PFSK-1 (cell line): ENCODE data around the gene DIRAS1.

Experiments
- FOXP2 ChIP-seq: optimal IDR thresholded peaks from 2 replicates; pipeline ENCODE3; 2011; ENCODE audit warnings: borderline replicate concordance, control low read depth, inconsistent platforms; ENCODE audit not compliant: insufficient read depth; ENCODE audit errors: extremely low read length, extremely low read depth
- POLR2AphosphoS5 ChIP-seq: IDR thresholded peaks from 2 replicates; pipeline ENCODE4 v1.6.1; 2012; ENCODE audit warnings: low read depth, mild to moderate bottlenecking, control low read depth, low read length, moderate library complexity
- REST ChIP-seq, 2 experiments: IDR thresholded peaks; 2 replicates each; pipeline versions ENCODE4 v1.6.1 to v1.8.0; 2011 to 2012; ENCODE audit warnings: low read depth in 2 of 2, low read length in 2 of 2, control low read depth in 1 of 2, inconsistent platforms in 1 of 2, mild to moderate bottlenecking in 1 of 2, moderate library complexity in 1 of 2; ENCODE audit not compliant: insufficient read depth in 1 of 2
- SIN3A ChIP-seq: IDR thresholded peaks from 2 replicates; pipeline ENCODE4 v1.6.1; 2012; ENCODE audit warnings: mild to moderate bottlenecking, low read length, moderate library complexity, borderline replicate concordance; ENCODE audit not compliant: insufficient read depth
- TAF1 ChIP-seq: IDR thresholded peaks from 2 replicates; pipeline ENCODE4 v1.6.1; 2012; ENCODE audit warnings: low read length, control low read depth, borderline replicate concordance; ENCODE audit not compliant: insufficient read depth

DIRAS1 gene

GRCh38 chr19:2766594-2767372 is 45.6 kb upstream of the DIRAS1 start:
- TF ChIP-seq POLR2AphosphoS5 (no peak), REST (IDR thresholded peaks at IDR 0.05; ENCODE audit: insufficient read depth in 1 of 2, low read depth in 2 of 2, low read length in 2 of 2) (no peak), SIN3A (no peak), TAF1 (no peak), FOXP2 (no peak)

DNA sequence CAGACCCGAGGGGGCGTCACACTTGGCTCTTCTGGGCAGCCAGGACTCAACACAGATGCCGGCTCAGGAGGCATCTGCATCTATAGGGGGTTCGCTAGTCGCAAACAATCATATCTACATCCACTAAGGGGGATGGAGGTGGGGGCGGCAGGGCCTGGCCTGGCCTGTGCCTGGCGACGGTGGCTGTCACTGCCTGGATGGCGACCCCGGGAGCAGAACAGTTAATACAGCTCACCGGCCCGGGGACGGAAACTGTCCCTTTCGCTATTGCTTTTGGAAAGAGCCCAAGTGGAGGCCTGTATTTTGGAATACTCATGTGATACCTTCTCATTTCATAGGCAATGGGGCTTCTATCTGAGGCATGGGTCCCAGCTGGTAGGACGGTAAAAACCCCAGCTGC is 44.2 kb upstream of the DIRAS1 start:
- TF ChIP-seq POLR2AphosphoS5: no peak
- TF ChIP-seq TAF1: no peak
- TF ChIP-seq FOXP2: no peak
- TF ChIP-seq SIN3A: no peak
- TF ChIP-seq REST (IDR thresholded peaks at IDR 0.05; ENCODE audit: insufficient read depth in 1 of 2, low read depth in 2 of 2, low read length in 2 of 2): no peak

- TF ChIP-seq TAF1 (no peak), FOXP2 (no peak), POLR2AphosphoS5 (no peak), REST (IDR thresholded peaks at IDR 0.05; ENCODE audit: insufficient read depth in 1 of 2, low read depth in 2 of 2, low read length in 2 of 2) (no peak)
Measured at GRCh38 chr19:2764945-2765344, 43.8 kb upstream of the DIRAS1 start.

- no peak for TF ChIP-seq SIN3A
- no peak for TF ChIP-seq TAF1
- no peak for TF ChIP-seq FOXP2
- TF ChIP-seq REST (IDR thresholded peaks at IDR 0.05; ENCODE audit: insufficient read depth in 1 of 2, low read depth in 2 of 2, low read length in 2 of 2): no peak
- no peak for TF ChIP-seq POLR2AphosphoS5
Measured at GRCh38 chr19:2763687-2764086, 42.5 kb upstream of the DIRAS1 start.
